ENCODE results near the gene KIF18A. TPM values are rescaled to one million over a fixed set of nuclear protein-coding genes. Genes with fewer than 3 reads are reported as not detected.

Gene KIF18A
- total RNA-seq, 2 experiments from 2014 or later, result 36.4 to 42.3 TPM

DNA sequence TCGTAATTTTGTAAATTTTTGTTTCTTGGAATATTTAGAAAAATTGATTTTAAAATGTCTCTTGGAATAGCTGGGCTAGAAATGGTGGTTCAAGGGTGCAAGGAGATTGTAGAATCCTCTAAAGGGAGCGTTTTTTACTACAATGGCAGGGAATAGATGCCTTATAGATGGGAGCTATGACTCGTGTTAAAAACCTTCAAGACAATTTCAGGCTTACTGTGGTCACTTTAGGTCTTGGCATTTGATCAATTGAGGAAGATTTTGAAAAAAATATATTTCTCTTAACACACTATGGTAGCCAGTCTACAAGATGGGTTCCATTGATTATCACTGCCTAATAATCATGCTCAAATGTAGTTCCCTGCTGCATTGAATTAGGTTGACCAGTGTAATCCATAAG is 25.2 kb upstream of the KIF18A start:
- intact Hi-C loops (cut with micrococcal nuclease; ENCODE audit: unreplicated experiment), result no loop called here
- peaks cover 35% of the 10 kb centered on the region for H3K9me3 ChIP-seq (ENCODE audit: low read length)
- TF ChIP-seq, protein P1, sequence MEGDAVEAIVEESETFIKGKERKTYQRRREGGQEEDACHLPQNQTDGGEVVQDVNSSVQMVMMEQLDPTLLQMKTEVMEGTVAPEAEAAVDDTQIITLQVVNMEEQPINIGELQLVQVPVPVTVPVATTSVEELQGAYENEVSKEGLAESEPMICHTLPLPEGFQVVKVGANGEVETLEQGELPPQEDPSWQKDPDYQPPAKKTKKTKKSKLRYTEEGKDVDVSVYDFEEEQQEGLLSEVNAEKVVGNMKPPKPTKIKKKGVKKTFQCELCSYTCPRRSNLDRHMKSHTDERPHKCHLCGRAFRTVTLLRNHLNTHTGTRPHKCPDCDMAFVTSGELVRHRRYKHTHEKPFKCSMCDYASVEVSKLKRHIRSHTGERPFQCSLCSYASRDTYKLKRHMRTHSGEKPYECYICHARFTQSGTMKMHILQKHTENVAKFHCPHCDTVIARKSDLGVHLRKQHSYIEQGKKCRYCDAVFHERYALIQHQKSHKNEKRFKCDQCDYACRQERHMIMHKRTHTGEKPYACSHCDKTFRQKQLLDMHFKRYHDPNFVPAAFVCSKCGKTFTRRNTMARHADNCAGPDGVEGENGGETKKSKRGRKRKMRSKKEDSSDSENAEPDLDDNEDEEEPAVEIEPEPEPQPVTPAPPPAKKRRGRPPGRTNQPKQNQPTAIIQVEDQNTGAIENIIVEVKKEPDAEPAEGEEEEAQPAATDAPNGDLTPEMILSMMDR (conservative IDR thresholded peaks at IDR 0.05; ENCODE audit: low read length), result no peak
- no peak for TF ChIP-seq EZH2phosphoT487 (IDR thresholded peaks at IDR 0.05; ENCODE audit: borderline replicate concordance, low read depth, low read length)
- peaks cover 31% of the 10 kb centered on the region for H3K36me3 ChIP-seq (ENCODE audit: insufficient read depth, low read length)
- H3K4me1 ChIP-seq (ENCODE audit: insufficient read depth, low read length, poor library complexity, severe bottlenecking), result no peaks in the 10 kb centered on the region
- H3K4me2 ChIP-seq (ENCODE audit: low read length), result no peak overlapping the region
- CTCF ChIA-PET (ENCODE audit: unreplicated experiment), result no interaction called here
- POLR2A ChIA-PET, result no interaction called here
- H3K9me2 ChIP-seq (ENCODE audit: insufficient read depth, low read length), result no peaks in the 10 kb centered on the region
- H3K79me2 ChIP-seq (ENCODE audit: insufficient read depth, low read depth, low read length), result no peaks in the 10 kb centered on the region
- no peak overlapping the region for H2AFZ ChIP-seq (ENCODE audit: low read length)
- DNase-seq (ENCODE audit: low spot score), result no peak
- no TSS peak for BruUV-seq (replicated peaks)
- H4K20me1 ChIP-seq (ENCODE audit: insufficient read depth, low read length), result no peaks in the 10 kb centered on the region
- no peak overlapping the region for H3K27ac ChIP-seq (ENCODE audit: low read depth, low read length, poor library complexity, severe bottlenecking)
- no peak overlapping the region for H3K4me3 ChIP-seq (ENCODE audit: low read depth, low read length, poor library complexity, severe bottlenecking)

DNA sequence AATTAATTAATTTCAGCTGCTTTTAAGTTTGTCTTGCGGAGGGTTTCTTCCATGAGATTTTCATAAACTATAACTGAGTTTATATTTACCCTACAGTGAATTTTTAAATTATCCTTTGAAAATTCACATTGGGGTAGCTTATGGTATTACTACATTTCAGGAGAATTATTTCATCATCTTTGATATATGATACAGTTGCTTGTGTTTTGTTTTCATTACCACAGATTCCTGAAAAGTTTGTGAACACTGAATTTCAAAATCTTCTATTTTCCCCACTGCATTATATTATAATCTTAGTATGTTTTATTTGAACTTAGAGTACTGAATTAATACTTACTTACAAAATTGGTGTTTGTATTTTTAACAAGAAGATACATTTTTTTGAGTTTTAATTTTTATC is 24.6 kb upstream of the KIF18A start:
- no TSS peak for BruUV-seq (replicated peaks)
- no peak for DNase-seq (ENCODE audit: low spot score)
- H3K27ac ChIP-seq (ENCODE audit: low read depth, low read length, poor library complexity, severe bottlenecking), result no peak overlapping the region
- POLR2A ChIA-PET, result no interaction called here
- intact Hi-C loops (cut with micrococcal nuclease; ENCODE audit: unreplicated experiment), result no loop called here
- no peaks in the 10 kb centered on the region for H3K4me1 ChIP-seq (ENCODE audit: insufficient read depth, low read length, poor library complexity, severe bottlenecking)
- H3K79me2 ChIP-seq (ENCODE audit: insufficient read depth, low read depth, low read length), result no peaks in the 10 kb centered on the region
- H3K9me3 ChIP-seq (ENCODE audit: low read length), result peaks cover 30% of the 10 kb centered on the region
- H3K36me3 ChIP-seq (ENCODE audit: insufficient read depth, low read length), result peaks cover 31% of the 10 kb centered on the region
- no peaks in the 10 kb centered on the region for H3K9me2 ChIP-seq (ENCODE audit: insufficient read depth, low read length)
- H2AFZ ChIP-seq (ENCODE audit: low read length), result no peak overlapping the region
- CTCF ChIA-PET (ENCODE audit: unreplicated experiment), result no interaction called here
- H3K4me3 ChIP-seq (ENCODE audit: low read depth, low read length, poor library complexity, severe bottlenecking), result no peak overlapping the region
- no peak overlapping the region for H3K4me2 ChIP-seq (ENCODE audit: low read length)
- TF ChIP-seq, protein P1 (conservative IDR thresholded peaks at IDR 0.05; ENCODE audit: low read length), result no peak
- no peaks in the 10 kb centered on the region for H4K20me1 ChIP-seq (ENCODE audit: insufficient read depth, low read length)

DNA sequence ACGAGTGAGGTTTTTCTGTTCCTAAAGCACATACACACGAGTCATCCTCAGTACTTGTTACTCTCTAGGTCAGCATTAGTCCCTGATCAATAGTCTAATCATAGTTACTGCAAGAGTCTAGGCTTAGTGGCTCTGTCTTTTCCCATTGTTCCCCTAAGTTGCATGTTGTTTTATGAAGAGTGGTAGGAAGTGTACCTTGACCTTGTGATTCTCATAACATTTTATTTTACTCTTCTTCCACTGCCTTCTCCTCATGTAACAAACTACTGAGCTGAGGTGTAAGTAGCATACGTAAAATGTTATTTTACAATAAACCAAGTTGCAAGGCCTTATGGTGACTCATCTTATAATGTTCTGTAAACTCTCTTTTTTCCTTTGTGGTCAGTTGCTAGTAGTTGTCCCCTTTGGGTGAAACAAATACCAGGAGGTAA is 15.2 kb upstream of the KIF18A start:
- no peak overlapping the region for H3K4me2 ChIP-seq (ENCODE audit: low read length)
- H4K20me1 ChIP-seq (ENCODE audit: insufficient read depth, low read length), result no peaks in the 10 kb centered on the region
- no TSS peak for BruUV-seq (replicated peaks)
- intact Hi-C loops (cut with micrococcal nuclease; ENCODE audit: unreplicated experiment), result no loop called here
- no peak overlapping the region for H2AFZ ChIP-seq (ENCODE audit: low read length)
- H3K27ac ChIP-seq (ENCODE audit: low read depth, low read length, poor library complexity, severe bottlenecking), result no peak overlapping the region
- H3K4me1 ChIP-seq (ENCODE audit: insufficient read depth, low read length, poor library complexity, severe bottlenecking), result no peaks in the 10 kb centered on the region
- no peaks in the 10 kb centered on the region for H3K9me3 ChIP-seq (ENCODE audit: low read length)
- TF ChIP-seq EZH2phosphoT487 (IDR thresholded peaks at IDR 0.05; ENCODE audit: borderline replicate concordance, low read depth, low read length), result no peak
- TF ChIP-seq, protein P1 (conservative IDR thresholded peaks at IDR 0.05; ENCODE audit: low read length), result no peak
- no peaks in the 10 kb centered on the region for H3K9me2 ChIP-seq (ENCODE audit: insufficient read depth, low read length)
- ChIA-PET CTCF (ENCODE audit: unreplicated experiment) (no interaction called here), POLR2A (interaction anchor here (1.0 kb wide), 2 partner anchors 22 to 23 kb away, joined by 3 to 4 read pairs; no protein-coding TSS in a partner anchor)
- no peak overlapping the region for H3K4me3 ChIP-seq (ENCODE audit: low read depth, low read length, poor library complexity, severe bottlenecking)
- peaks cover 28% of the 10 kb centered on the region; the same call in 1 of the 2 replicates for H3K79me2 ChIP-seq (ENCODE audit: insufficient read depth, low read depth, low read length)
- peaks cover 5% of the 10 kb centered on the region; the same call in 1 of the 2 replicates for H3K36me3 ChIP-seq (ENCODE audit: insufficient read depth, low read length)
- DNase-seq (ENCODE audit: low spot score), result no peak
